ENCODE results near the gene LENEP.

The LENEP gene

DNA sequence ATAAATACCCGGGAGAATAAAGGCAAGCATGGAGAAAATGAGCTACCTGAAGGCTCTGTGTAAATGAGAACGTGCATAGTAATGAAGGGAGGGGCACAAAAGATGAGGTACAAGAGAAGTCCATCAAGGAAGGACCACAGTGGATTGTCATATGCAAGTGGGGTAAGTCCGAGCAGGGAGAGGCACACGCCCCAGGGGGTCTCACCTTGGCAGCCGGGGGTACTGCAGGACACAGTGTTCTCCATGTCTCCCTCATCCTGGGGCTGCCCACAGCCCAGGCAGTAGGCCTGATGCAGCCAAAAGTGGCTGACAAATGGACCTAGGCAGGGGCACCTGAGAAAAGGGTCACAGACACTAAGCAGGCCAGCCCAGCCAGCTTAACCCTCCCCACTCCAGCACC, 30.2 kb downstream of the LENEP start:
- H3K4me3 ChIP-seq (ENCODE audit: low read length), result no peak overlapping the region
- TF ChIP-seq ZNF274 (IDR thresholded peaks at IDR 0.05; ENCODE audit: low read depth, low read length), result no peak

DNA sequence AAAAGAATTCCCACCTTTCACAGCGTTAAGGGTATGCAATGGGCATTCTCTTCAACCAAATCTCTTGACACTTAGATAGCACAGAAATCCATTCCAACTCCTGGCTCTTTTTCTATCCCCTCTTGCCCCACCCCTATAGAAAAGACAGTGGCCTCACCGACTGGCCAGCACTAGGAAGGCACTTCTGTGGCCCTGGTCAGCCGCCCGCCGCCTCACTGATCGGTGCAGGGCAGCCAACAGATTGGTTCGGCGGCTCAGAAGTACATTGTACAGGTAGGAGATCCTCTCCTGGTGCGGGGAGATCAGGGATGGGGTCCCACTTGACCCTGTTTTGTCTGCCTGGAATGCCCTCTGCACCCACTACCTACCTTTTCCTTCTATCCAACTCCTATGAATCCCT, 30.9 kb downstream of the LENEP start:
- no peak for TF ChIP-seq ZNF274 (IDR thresholded peaks at IDR 0.05; ENCODE audit: low read depth, low read length)
- H3K4me3 ChIP-seq (ENCODE audit: low read length), result no peak overlapping the region

DNA sequence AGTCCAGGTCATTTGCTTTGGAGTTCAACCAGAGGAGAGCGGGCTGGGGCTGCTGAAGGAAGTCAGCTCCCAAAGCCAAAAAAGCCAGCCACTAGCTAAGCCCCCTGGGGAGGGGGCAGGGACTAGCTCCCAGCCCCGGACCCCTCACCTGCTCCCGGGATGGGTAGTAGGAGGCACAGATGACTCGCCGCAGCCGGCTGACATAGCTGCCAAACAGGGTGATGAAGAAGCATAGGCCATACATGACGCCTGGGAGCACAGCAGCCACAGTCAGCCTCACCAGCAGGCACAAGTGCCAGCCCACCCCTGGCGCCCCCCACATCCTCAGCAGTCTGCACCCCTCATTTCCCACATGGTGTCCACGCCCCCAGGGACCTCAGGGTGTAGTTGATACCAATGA, 32.8 kb downstream of the LENEP start:
- no peak for TF ChIP-seq ZNF274 (IDR thresholded peaks at IDR 0.05; ENCODE audit: low read depth, low read length)
- no peak overlapping the region for H3K4me3 ChIP-seq (ENCODE audit: low read length)

DNA sequence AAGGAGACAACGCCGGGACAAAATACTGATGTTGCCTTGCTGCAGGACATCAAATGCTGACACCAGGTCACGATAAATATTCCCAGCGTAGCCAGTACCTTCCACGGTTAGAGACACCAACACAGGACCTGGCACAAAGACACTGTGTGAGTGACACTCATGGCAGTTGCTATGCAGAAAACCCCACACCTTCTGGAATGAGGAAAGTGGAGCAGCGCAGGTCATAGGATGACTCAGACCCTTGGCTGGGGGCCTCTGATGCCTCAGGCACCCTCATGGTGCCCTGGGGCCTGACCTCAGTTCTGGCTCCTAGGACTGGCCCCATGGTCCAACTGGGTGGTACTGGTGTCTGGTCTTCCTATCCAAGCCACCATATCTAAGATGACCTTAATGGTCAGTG, 33.2 kb downstream of the LENEP start:
- H3K4me3 ChIP-seq (ENCODE audit: low read length), result no peak overlapping the region
- TF ChIP-seq ZNF274 (IDR thresholded peaks at IDR 0.05; ENCODE audit: low read depth, low read length), result no peak

DNA sequence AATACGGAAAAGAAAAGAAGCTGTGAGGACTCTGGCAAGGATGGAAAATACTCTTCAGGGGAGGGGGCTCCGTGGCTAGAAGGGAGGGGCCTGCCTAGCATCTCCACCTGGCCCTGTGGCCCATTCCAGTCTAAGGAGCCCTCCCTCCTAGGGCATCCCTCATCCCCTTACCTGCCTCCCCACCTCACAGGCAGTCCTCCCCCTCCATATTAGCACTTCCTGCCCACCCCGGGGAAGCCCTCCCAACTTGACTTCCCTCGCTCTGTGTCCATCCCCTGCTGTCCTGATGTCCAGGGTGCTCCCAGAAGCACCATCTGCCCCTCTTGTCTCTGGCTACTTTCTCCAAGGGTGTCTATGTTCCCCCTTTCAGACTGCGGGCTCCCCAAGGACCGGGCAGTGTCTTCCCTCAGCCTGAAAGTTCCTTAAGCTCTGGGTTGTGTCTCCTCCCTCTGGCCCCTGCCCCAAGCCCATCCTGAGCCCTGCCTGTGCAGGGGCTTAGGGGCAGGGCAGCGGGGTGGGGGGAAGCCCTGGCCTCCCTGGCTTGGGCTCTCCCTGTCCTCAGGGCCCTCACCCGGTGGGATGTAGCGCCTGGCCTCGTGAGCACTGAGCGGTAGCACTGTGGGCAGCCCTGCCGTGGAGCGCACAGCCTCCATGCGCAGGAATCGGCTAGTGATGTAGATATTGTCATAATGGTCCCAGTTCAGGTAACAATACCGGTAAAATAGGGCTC, 36.3 kb downstream of the LENEP start:
- no peak overlapping the region for H3K4me3 ChIP-seq (ENCODE audit: low read length)
- TF ChIP-seq ZNF274 (IDR thresholded peaks at IDR 0.05; ENCODE audit: low read depth, low read length), result no peak

DNA sequence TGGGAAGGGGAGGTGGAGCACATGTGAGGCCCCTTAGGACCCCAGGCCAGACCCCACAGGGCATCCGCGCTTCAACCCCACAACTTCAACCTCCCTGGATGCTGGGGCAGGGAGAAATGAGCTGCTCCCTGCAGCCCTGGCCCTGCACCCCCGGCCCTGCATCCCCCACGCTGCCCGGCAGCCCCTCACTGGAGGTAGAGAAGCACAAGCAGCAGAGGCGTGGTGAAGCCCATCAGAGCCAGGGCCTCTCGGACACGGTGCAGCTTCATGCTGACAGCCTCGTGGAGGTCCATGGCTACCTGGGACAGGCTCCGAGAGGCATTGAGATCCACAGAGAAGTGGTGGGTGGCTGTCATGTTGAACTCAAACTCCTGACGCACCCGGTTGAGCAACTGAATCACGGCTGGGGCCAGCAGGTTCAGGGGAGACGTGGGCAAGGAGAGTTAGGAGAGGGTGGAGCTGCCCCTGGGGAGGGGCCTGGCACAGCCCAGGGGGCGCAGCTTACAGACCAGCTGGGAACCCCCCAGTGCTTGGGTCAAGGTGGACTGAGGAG, 36.9 kb downstream of the LENEP start:
- no peak overlapping the region for H3K4me3 ChIP-seq (ENCODE audit: low read length)
- no peak for TF ChIP-seq ZNF274 (IDR thresholded peaks at IDR 0.05; ENCODE audit: low read depth, low read length)

DNA sequence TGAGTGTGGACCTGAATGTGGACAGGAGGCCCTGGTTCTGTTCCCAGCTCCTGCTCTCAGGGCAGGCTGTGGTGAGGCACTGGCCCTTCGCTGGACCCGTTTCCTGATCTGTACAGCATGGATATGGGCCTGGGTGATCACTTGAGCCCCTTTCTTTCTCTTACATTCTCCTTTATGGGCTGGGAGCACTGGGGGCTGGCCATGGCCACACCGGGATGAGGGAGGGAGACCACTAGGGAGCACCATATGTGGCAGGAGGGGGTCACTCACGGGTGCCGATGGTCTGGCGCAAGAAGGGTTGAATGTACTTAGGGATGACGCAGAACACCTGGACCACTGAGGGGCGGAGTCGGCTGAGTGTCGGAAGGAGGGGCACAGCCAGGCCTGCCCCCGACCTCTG, 37.5 kb downstream of the LENEP start:
- TF ChIP-seq ZNF274 (IDR thresholded peaks at IDR 0.05; ENCODE audit: low read depth, low read length), result no peak
- H3K4me3 ChIP-seq (ENCODE audit: low read length), result no peak overlapping the region

DNA sequence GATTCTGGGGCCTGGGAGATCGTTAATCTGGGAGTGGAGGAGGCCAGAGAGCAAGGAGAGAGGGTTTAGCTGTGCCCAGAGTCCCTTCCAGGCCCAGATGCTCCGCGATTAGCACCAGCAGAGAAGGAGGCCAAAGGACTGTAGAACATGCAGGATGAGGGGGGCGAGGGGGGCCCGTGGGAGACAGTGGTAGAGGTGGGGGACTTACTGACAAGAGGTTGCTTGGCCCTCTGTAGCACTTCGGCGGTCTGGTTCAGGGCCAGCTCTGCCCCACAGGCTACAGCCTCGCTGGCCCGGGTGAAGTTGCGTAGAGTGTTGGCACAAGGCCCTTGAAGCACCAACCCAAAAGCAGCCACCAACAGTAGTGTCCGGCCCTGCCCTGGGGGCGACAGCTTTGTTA, 39.5 kb downstream of the LENEP start:
- TF ChIP-seq ZNF274 (IDR thresholded peaks at IDR 0.05; ENCODE audit: low read depth, low read length), result no peak
- no peak overlapping the region for H3K4me3 ChIP-seq (ENCODE audit: low read length)

DNA sequence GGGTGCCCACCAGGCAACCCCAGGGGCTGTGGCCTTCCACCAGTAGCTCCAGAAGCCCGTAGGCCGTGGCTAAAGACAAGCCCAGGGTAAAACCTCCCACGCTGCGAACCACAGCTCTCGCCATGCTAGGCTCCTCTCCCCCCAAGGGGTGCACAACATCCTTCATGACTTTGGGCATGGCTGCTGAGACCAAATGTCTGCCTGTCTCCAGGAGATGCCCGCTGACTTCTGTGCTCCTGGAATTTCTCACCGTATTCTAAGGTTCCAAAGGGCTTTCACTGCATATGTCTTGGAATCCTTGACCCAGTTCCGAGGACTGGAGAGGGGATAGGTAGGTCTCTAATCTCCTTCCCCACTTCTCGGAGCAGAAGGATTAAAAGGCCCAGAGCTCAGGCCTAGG, 40.1 kb downstream of the LENEP start, which contains the start of the genes DCST1 and DCST2:
DCST1 (plus strand) TSS at position 301 of the 400 bp plus-strand sequence. CDS start 213 bp downstream, outside the sequence.
DCST2 (minus strand) TSS at position 258 of the 400 bp plus-strand sequence; CDS start at position 178, 80 bp downstream.
- TF ChIP-seq ZNF274 (IDR thresholded peaks at IDR 0.05; ENCODE audit: low read depth, low read length), result no peak
- H3K4me3 ChIP-seq (ENCODE audit: low read length), result no peak within 1 kb of the TSS

DNA sequence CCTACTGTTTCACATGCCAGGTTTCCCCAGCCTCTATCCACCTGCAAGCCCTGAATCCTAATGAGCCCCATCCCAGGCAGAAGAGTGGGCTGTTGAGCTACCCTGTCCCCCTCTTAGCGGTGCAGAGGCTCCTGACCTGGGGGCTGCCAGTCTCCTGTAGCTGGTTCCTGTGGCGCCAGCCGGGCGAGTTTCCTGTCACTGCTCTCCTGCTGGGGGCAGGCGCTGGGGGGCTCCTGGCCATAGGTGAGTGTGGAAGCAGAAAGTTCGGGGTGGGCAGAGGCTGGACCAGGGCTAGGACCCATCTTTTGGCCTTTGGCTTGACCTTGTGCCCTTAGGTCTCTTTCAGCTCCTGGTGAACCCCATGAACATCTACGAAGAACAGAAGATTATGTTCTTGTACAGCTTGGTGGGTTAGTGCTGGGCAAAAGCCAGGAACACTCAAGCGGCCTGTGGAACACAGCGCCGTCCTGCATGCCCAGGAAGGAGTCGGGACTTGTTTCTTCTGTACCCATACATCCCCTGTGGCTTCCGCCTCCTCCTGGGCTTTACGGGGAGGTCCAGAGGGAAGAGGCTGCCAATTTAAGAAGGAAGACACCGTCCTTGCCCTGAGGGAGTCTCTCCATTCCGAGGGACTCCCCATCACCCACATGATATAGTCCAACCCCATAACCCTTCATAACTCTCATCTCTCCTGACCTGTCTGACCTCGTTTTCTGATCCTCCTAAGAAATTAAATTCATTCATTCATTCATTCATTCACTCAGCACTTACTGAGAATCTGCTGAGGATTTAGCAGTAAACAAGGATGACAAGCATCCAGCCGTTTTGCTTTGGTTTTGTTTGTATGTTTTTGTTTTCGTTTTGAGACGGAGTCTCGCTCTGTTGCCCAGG, 41.2 kb downstream of the LENEP start:
- TF ChIP-seq ZNF274 (IDR thresholded peaks at IDR 0.05; ENCODE audit: low read depth, low read length), result no peak
- H3K4me3 ChIP-seq (ENCODE audit: low read length), result no peak overlapping the region

DNA sequence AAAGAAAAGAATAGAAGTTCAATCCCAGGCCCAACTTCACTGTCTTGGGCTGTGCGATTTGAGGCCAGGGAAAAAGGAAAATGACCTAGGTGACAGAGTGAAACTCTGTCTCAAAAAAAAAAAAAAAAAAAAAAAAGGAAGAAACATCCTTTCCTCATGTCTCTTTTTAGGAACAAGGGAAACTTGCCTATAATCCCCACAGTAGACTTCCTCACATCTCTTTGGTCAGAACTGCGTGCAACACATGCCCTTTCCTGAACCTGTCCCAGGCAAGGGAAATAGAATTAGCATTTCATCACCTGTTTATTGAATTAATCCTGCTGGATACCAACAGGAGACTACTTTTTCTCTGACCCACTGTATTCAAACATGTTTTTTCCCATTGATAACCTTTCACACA, 42.5 kb downstream of the LENEP start:
- TF ChIP-seq ZNF274 (IDR thresholded peaks at IDR 0.05; ENCODE audit: low read depth, low read length), result no peak
- no peak overlapping the region for H3K4me3 ChIP-seq (ENCODE audit: low read length)

DNA sequence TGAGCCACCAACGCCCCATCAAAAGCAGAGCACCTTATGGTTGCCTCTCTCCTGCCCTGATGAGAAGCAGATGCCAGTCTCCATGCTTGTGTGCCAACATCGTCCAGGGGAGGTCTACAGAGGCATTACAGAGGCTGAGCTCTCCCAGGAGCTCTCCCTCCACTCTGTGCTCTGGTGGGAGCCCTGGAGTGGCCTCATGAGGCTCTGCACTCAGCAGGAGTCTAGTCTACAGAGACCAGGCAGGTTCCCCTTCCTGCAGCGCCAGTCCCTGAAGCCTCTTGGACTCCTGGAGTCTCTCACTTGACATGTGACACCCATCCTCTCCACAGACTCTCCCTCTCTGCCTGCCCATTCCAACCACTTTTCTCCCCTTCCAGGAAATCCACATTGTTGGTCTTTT, 43.7 kb downstream of the LENEP start:
- no peak overlapping the region for H3K4me3 ChIP-seq (ENCODE audit: low read length)
- no peak for TF ChIP-seq ZNF274 (IDR thresholded peaks at IDR 0.05; ENCODE audit: low read depth, low read length)

DNA sequence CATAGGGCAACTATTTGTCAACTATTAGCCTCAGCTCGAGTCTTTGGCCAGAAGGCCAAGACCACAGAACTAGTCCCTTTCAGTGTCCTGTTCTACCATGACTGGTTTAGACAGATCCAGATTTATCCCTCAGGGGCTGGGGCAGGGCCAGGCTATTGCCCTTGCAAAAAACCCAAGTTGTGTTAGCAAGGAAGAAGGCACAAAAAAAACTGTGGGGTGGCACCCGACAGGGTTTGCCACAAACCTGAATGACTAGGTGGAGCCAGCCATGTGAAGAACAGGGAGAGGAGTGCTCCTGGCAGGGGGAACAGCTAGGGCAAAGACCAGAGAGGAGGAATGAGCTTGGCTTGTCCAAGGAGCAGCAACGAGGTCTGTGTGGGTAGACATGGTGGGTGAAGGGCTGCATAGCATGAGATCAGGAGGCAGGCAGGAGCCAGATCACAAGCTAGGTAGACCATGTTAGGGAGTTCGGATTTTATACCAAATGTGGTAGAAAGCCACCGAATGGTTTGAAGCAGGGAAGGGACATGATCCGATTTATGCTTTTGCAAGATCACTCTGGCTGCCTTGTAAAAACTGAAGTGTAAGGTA, 44.6 kb downstream of the LENEP start:
- no peak overlapping the region for H3K4me3 ChIP-seq (ENCODE audit: low read length)
- no peak for TF ChIP-seq ZNF274 (IDR thresholded peaks at IDR 0.05; ENCODE audit: low read depth, low read length)

DNA sequence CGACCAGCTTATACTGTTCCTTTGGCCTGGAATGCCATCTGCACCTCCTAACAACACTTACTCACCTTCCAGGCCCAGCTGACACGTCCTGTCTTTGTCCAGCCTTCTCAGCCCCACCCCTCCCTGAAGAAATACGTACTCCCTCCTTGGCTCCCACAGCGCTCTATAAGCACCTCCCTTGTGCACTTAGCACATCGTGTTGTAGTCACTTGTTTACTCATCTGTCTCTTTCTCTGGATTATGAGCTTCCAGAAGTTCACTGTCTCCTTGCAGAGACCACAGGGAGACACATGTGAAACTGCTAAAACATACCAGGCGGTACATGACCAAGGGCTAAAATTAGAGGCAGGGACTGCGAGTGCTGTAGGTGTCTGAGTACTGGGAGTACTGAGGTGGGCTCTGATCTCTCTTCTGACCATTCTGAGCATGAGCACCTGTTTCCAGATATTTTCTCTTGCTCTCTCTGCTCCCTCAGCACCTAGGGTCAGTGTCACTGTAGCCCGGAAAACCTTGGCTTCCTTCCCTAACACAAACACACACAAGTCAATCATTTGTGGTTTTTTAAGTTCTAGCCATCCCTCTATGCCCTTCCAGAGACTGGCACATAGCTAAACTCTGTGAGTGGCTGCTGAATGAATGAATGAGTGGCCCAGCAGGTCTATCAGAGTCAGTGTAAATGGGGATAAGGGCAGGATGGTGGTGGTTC, 45.4 kb downstream of the LENEP start:
- TF ChIP-seq ZNF274 (IDR thresholded peaks at IDR 0.05; ENCODE audit: low read depth, low read length), result no peak
- H3K4me3 ChIP-seq (ENCODE audit: low read length), result no peak overlapping the region

Measured in GM08714 (cell line).